H1 (cell line): Measurements from ENCODE around the gene PGBD5. TPM values are rescaled to one million over a fixed set of nuclear protein-coding genes. Genes with fewer than 3 reads are reported as not detected.

Source experiments
- CTCF ChIA-PET: fragments of 300-600 bp; sonication (Branson Sonifier 250); formaldehyde crosslinking; loops from one replicate; lab custom pipeline; 2021; ENCODE audit not compliant: partially characterized antibody; lab: Charles Lee
- POLR2A ChIA-PET: fragments of 300-600 bp; sonication (Branson Sonifier 250); formaldehyde crosslinking; loops from one replicate; lab custom pipeline; 2021; ENCODE audit warnings: inconsistent platforms; ENCODE audit not compliant: partially characterized antibody; lab: Charles Lee
- DNase-seq, 2 experiments: peaks; one replicate each; pipeline versions ENCODE4 v3.0.0 to v3.0.0-alpha.2; 2010 to 2022; ENCODE audit warnings: low spot score in 2 of 2, low read depth in 1 of 2, mixed read lengths in 1 of 2
- FAIRE-seq: peaks from 2 replicates; lab custom pipeline; 2011; peaks lifted over from hg19 to GRCh38; lab: Jason Lieb, UNC
- H2AFZ ChIP-seq: 2 replicates; pipeline ENCODE4 v1.8.1; 2012; ENCODE audit warnings: low read length, inconsistent platforms
- H2AK5ac ChIP-seq: 2 replicates; pipeline ENCODE4 v1.6.1; 2013; ENCODE audit warnings: low read depth, low read length
- H2BK120ac ChIP-seq: replicated peaks from 2 replicates; pipeline ENCODE3; 2013; ENCODE audit warnings: low read depth, low read length, inconsistent platforms
- H2BK12ac ChIP-seq: 2 replicates; pipeline ENCODE4 v1.6.1; 2013; ENCODE audit warnings: low read depth, low read length
- H2BK15ac ChIP-seq: 2 replicates; pipeline ENCODE4 v1.6.1; 2013; ENCODE audit warnings: low read length
- H2BK20ac ChIP-seq: 2 replicates; pipeline ENCODE4 v1.6.1; 2013; ENCODE audit warnings: low read length
- H2BK5ac ChIP-seq: 2 replicates; pipeline ENCODE4 v1.6.1; 2013; ENCODE audit warnings: low read depth, low read length
- H3K14ac ChIP-seq: 2 replicates; pipeline ENCODE4 v1.6.1; 2013; ENCODE audit warnings: inconsistent platforms; ENCODE audit not compliant: insufficient read length
- H3K18ac ChIP-seq: 2 replicates; pipeline ENCODE4 v1.6.1; 2013; ENCODE audit warnings: low read length; ENCODE audit errors: extremely low read depth
- H3K23ac ChIP-seq: 2 replicates; pipeline ENCODE4 v1.6.1; 2013; ENCODE audit warnings: inconsistent platforms; ENCODE audit not compliant: insufficient read length
- H3K23me2 ChIP-seq: 2 replicates; pipeline ENCODE4 v1.6.1; 2013; ENCODE audit warnings: low read depth, low read length
- H3K27ac ChIP-seq: 2 replicates; pipeline ENCODE4 v1.6.1; 2011; ENCODE audit warnings: low read depth, low read length, inconsistent platforms
- H3K27me3 ChIP-seq, 4 experiments: replicated peaks in 1 of 4; 1 replicate in 1 of 4; 2 replicates in 3 of 4; pipeline versions ENCODE4 v1.6.1 to v1.8.1; 2011 to 2013; ENCODE audit warnings: low read length in 3 of 4, mild to moderate bottlenecking in 3 of 4, inconsistent platforms in 2 of 4, mixed read lengths in 2 of 4, moderate library complexity in 1 of 4; ENCODE audit not compliant: control insufficient read depth in 3 of 4, insufficient read depth in 3 of 4; ENCODE audit errors: extremely low read depth in 1 of 4
- H3K36me3 ChIP-seq, 4 experiments: 2 replicates each; pipeline versions ENCODE4 v1.6.1 to v1.8.1; 2011 to 2013; ENCODE audit warnings: mild to moderate bottlenecking in 4 of 4, low read length in 3 of 4, moderate library complexity in 2 of 4, control low read depth in 1 of 4, inconsistent platforms in 1 of 4; ENCODE audit not compliant: insufficient read depth in 4 of 4, control insufficient read depth in 2 of 4
- H3K4ac ChIP-seq: replicated peaks from 2 replicates; pipeline ENCODE3; 2013; ENCODE audit warnings: low read length, low read depth, mixed read lengths, inconsistent platforms; ENCODE audit not compliant: insufficient read length
- H3K4me1 ChIP-seq, 4 experiments: replicated peaks in 1 of 4; 1 replicate in 1 of 4; 2 replicates in 3 of 4; pipeline versions ENCODE4 v1.6.1 to v1.8.1; 2011 to 2013; ENCODE audit warnings: low read length in 3 of 4, inconsistent platforms in 2 of 4, mixed read lengths in 1 of 4; ENCODE audit not compliant: insufficient read depth in 4 of 4, control insufficient read depth in 3 of 4
- H3K4me2 ChIP-seq, 2 experiments: 2 replicates each; pipeline versions ENCODE4 v1.6.1 to v1.8.1; 2011 to 2013; ENCODE audit warnings: low read depth in 2 of 2, low read length in 2 of 2, control low read depth in 1 of 2, inconsistent platforms in 1 of 2, mild to moderate bottlenecking in 1 of 2; ENCODE audit not compliant: insufficient read depth in 1 of 2
- H3K4me3 ChIP-seq, 4 experiments: fragments of 200-600, 300-600 bp in 1 of 4; sonication (generic), shearing (Covaris generic), sonication (Bioruptor Twin) in 1 of 4; 2 replicates each; pipeline versions ENCODE4 v1.5.1 to v1.8.1; 2011 to 2016; ENCODE audit warnings: low read length in 4 of 4, low read depth in 3 of 4, control low read depth in 2 of 4, inconsistent platforms in 2 of 4, mild to moderate bottlenecking in 2 of 4, mixed read lengths in 1 of 4, moderate library complexity in 1 of 4; ENCODE audit not compliant: insufficient read depth in 2 of 4; ENCODE audit errors: extremely low read depth in 1 of 4
- H3K56ac ChIP-seq: replicated peaks from 2 replicates; pipeline ENCODE3; 2013; ENCODE audit warnings: low read depth, mild to moderate bottlenecking, mixed read lengths, low read length, inconsistent platforms; ENCODE audit not compliant: insufficient read length
- H3K79me1 ChIP-seq: 2 replicates; pipeline ENCODE4 v1.6.1; 2013; ENCODE audit warnings: low read depth, low read length, control low read depth
- H3K79me2 ChIP-seq, 2 experiments: 2 replicates each; pipeline versions ENCODE4 v1.6.1 to v1.8.1; 2012 to 2013; ENCODE audit warnings: low read length in 2 of 2, mild to moderate bottlenecking in 2 of 2, inconsistent platforms in 1 of 2; ENCODE audit not compliant: insufficient read depth in 2 of 2, control insufficient read depth in 1 of 2
- H3K9ac ChIP-seq, 4 experiments: replicated peaks in 1 of 4; 1 replicate in 1 of 4; 2 replicates in 3 of 4; pipeline versions ENCODE4 v1.6.1 to v1.8.1; 2011 to 2013; ENCODE audit warnings: low read depth in 3 of 4, low read length in 3 of 4, control low read depth in 2 of 4, mild to moderate bottlenecking in 2 of 4, moderate library complexity in 2 of 4, inconsistent platforms in 1 of 4; ENCODE audit errors: extremely low read depth in 1 of 4
- H3K9me3 ChIP-seq, 2 experiments: 2 replicates each; pipeline versions ENCODE4 v1.6.1 to v1.8.1; 2012 to 2013; ENCODE audit warnings: mild to moderate bottlenecking in 2 of 2, moderate library complexity in 2 of 2, control low read depth in 1 of 2, inconsistent platforms in 1 of 2, low read depth in 1 of 2, low read length in 1 of 2, mixed read lengths in 1 of 2; ENCODE audit not compliant: insufficient read depth in 2 of 2
- H4K20me1 ChIP-seq, 2 experiments: replicated peaks in 1 of 2; 2 replicates each; pipeline versions ENCODE3 to v1.8.1; 2011 to 2013; ENCODE audit warnings: inconsistent platforms in 2 of 2, low read length in 2 of 2, mild to moderate bottlenecking in 1 of 2; ENCODE audit not compliant: insufficient read depth in 2 of 2, control insufficient read depth in 1 of 2
- H4K5ac ChIP-seq: 2 replicates; pipeline ENCODE4 v1.6.1; 2013; ENCODE audit warnings: low read length, low read depth, mixed read lengths, inconsistent platforms; ENCODE audit not compliant: insufficient read length
- H4K8ac ChIP-seq: 2 replicates; pipeline ENCODE4 v1.8.0; 2013; ENCODE audit warnings: mild to moderate bottlenecking, moderate library complexity, low read length, inconsistent platforms; ENCODE audit not compliant: insufficient read depth; ENCODE audit errors: extremely low read depth
- H4K91ac ChIP-seq: replicated peaks from 2 replicates; pipeline ENCODE3; 2013; ENCODE audit warnings: low read length, mixed read lengths, inconsistent platforms; ENCODE audit not compliant: insufficient read length
- ATF2 ChIP-seq: IDR thresholded peaks from 2 replicates; pipeline ENCODE4 v1.6.1; 2012; ENCODE audit warnings: low read length, inconsistent platforms
- CHD1 ChIP-seq: IDR thresholded peaks from 2 replicates; pipeline ENCODE4 v1.6.1; 2012; ENCODE audit warnings: low read depth, low read length, improper control_type of control experiment
- EP300 ChIP-seq, 2 experiments: IDR thresholded peaks; 1 replicate in 1 of 2; 2 replicates in 1 of 2; pipeline ENCODE4 v1.6.1; 2011 to 2012; ENCODE audit warnings: low read depth in 2 of 2, low read length in 2 of 2, mild to moderate bottlenecking in 2 of 2, borderline replicate concordance in 1 of 2, inconsistent platforms in 1 of 2, moderate library complexity in 1 of 2
- FOSL1 ChIP-seq: IDR thresholded peaks from 2 replicates; pipeline ENCODE4 v1.6.1; 2011; ENCODE audit warnings: mild to moderate bottlenecking, low read depth, low read length, moderate library complexity; ENCODE audit not compliant: insufficient read depth
- GABPA ChIP-seq: IDR thresholded peaks from 2 replicates; pipeline ENCODE4 v1.6.1; 2011; ENCODE audit warnings: mild to moderate bottlenecking, low read length, moderate library complexity, borderline replicate concordance; ENCODE audit not compliant: insufficient read depth
- GTF2F1 ChIP-seq: IDR thresholded peaks from 2 replicates; pipeline ENCODE4 v1.6.1; 2012; ENCODE audit warnings: low read depth, low read length, improper control_type of control experiment, borderline replicate concordance
- MAFK ChIP-seq: IDR thresholded peaks from 2 replicates; pipeline ENCODE4 v1.6.1; 2012; ENCODE audit warnings: low read depth, mild to moderate bottlenecking, improper control_type of control experiment, low read length
- MAX ChIP-seq: IDR thresholded peaks from 2 replicates; pipeline ENCODE4 v1.6.1; 2012; ENCODE audit warnings: inconsistent platforms
- NRF1 ChIP-seq: IDR thresholded peaks from 2 replicates; pipeline ENCODE4 v1.6.1; 2011; ENCODE audit warnings: mild to moderate bottlenecking, low read depth, low read length, improper control_type of control experiment
- TAF1 ChIP-seq: IDR thresholded peaks from 2 replicates; pipeline ENCODE4 v1.6.1; 2011; ENCODE audit warnings: mild to moderate bottlenecking, low read depth, low read length
- TAF7 ChIP-seq: optimal IDR thresholded peaks from 2 replicates; pipeline ENCODE3; 2011; ENCODE audit warnings: low read depth, mild to moderate bottlenecking, inconsistent platforms, low read length, moderate library complexity, borderline replicate concordance
- TBP ChIP-seq: IDR thresholded peaks from 2 replicates; pipeline ENCODE4 v1.6.1; 2011; ENCODE audit warnings: low read depth, low read length, improper control_type of control experiment
- WGBS, 2 experiments: shearing (Covaris generic) in 1 of 2; methylation state at CpG; one replicate each; pipeline versions ENCODE4 v1.1.6 to v1.1.7; 2013 to 2015; ENCODE audit warnings: low lambda C conversion rate in 2 of 2, mixed read lengths in 2 of 2, inconsistent platforms in 1 of 2, low coverage in 1 of 2, missing lambda C conversion rate in 1 of 2; ENCODE audit not compliant: insufficient replicate concordance in 2 of 2, insufficient coverage in 1 of 2, insufficient read length in 1 of 2; ENCODE audit errors: extremely low coverage in 1 of 2, missing lambda C conversion rate in 1 of 2; 5-methylcytosine and 5-hydroxymethylcytosine counted together
- polyA plus RNA-seq, 7 experiments: library from polyadenylated mRNA; depleted of rRNA in 3 of 7; stranded (reverse) in 5 of 7; unstranded in 2 of 7; fragments of >200 nt in 5 of 7; fragments of 200-250 nt in 2 of 7; gene quantifications; 1 replicate in 5 of 7; 2 replicates in 1 of 7; 4 replicates in 1 of 7; pipeline versions ENCODE4 v1.2.1 to v1.2.3, GENCODE V29; 2011 to 2013; ENCODE audit warnings: missing spikeins in 2 of 7, mixed read lengths in 2 of 7
- total RNA-seq: library from RNA; stranded (reverse); fragmentation: NEBNext Ultra II Directional; extraction: Animal tissue kit (Norgen Biotek cat#: 25700); gene quantifications from 2 replicates; pipeline ENCODE4 v1.2.1, GENCODE V29; 2021

Gene PGBD5
- total and polyA plus RNA-seq, 2 of the 8 experiments (the other 6 are each of a cell fraction or from before 2014, with no cell fraction given), result 16.3 to 18.4 TPM

GRCh38 chr1:230370109-230370508 lies 56.0 kb downstream of the PGBD5 start:
- H4K5ac ChIP-seq, result no peak overlapping the region
- H3K4ac ChIP-seq, result no peak overlapping the region
- H2AK5ac ChIP-seq, result no peak overlapping the region
- no peak overlapping the region for H3K56ac ChIP-seq
- no peak overlapping the region for H2BK5ac ChIP-seq
- 87% methylated on average over 10 of the region's 10 CpGs; no CpG with 5 or more reads in 1 of the 2 experiments for WGBS, 2 experiments
- H4K91ac ChIP-seq, result no peak overlapping the region
- H2BK20ac ChIP-seq, result no peak overlapping the region
- H3K36me3 ChIP-seq, result no peaks in the 10 kb centered on the region
- H4K8ac ChIP-seq, result no peak overlapping the region
- no peak overlapping the region for H2BK15ac ChIP-seq
- no peaks in the 10 kb centered on the region for H3K23me2 ChIP-seq
- H3K9me3 ChIP-seq, result no peaks in the 10 kb centered on the region
- no peak overlapping the region for H3K18ac ChIP-seq
- H2BK12ac ChIP-seq, result no peak overlapping the region
- H3K4me2 ChIP-seq, result no peak overlapping the region
- no peak overlapping the region for H3K9ac ChIP-seq
- no peaks in the 10 kb centered on the region for H3K27me3 ChIP-seq
- no peak overlapping the region for H3K23ac ChIP-seq
- FAIRE-seq (no peak), DNase-seq (no peak)
- peaks cover 0 to 3% (median 1%) of the 10 kb centered on the region in 4 experiments; a peak in 3 of 7 replicates for H3K4me1 ChIP-seq
- H3K14ac ChIP-seq, result no peak overlapping the region
- no peaks in the 10 kb centered on the region; a peak in 1 of 4 replicates for H3K79me2 ChIP-seq
- peaks cover 5% of the 10 kb centered on the region; the same call in 1 of the 2 replicates for H3K79me1 ChIP-seq
- H3K27ac ChIP-seq, result no peak overlapping the region
- no peak overlapping the region for H3K4me3 ChIP-seq
- H2AFZ ChIP-seq, result no peak overlapping the region
- H4K20me1 ChIP-seq, result peaks cover 0 to 2% of the 10 kb centered on the region in 2 experiments
- ChIA-PET POLR2A (interaction anchor here (0.7 kb wide), 1 partner anchor 11 kb away, joined by 3 read pairs; no protein-coding TSS in a partner anchor), CTCF (interaction anchor here (1.1 kb wide), 1 partner anchor 25 kb away, joined by 3 read pairs; no protein-coding TSS in a partner anchor)
- no peak overlapping the region for H2BK120ac ChIP-seq
- TF ChIP-seq CHD1 (no peak), TAF7 (no peak), TAF1 (no peak), EP300 (IDR thresholded peaks at IDR 0.05; ENCODE audit: borderline replicate concordance in 1 of 2, low read depth in 2 of 2, low read length in 2 of 2) (no peak), MAX (no peak), TBP (no peak), NRF1 (no peak), GTF2F1 (no peak), MAFK (no peak), GABPA (no peak), ATF2 (no peak), FOSL1 (no peak)
